Right lobe of liver (tissue), 6 donors: ENCODE results near the gene ZNF597. TPM values are rescaled to one million over a fixed set of nuclear protein-coding genes. Genes with fewer than 3 reads are reported as not detected.

Experiments
- ATAC-seq, 4 donors: fragments of 200-7000 bp; cut with Tn5 transposase; one replicate each; pipeline ENCODE4 v1.9.1; 2020; ENCODE audit warnings: mild to moderate bottlenecking in 4 of 4, moderate library complexity in 4 of 4
- DNase-seq, 3 donors: peaks; one replicate each; pipeline ENCODE4 v3.0.0-alpha.2; 2020
- H3K27ac ChIP-seq, 3 donors: fragments of 200-600 bp; one replicate each; pipeline ENCODE4 v1.8.0; 2022
- H3K27me3 ChIP-seq, 2 donors: fragments of 200-600 bp; one replicate each; pipeline ENCODE4 v1.8.0; 2022
- H3K36me3 ChIP-seq, 4 donors: fragments of 200-600 bp; sonication (generic) in 1 of 4; one replicate each; pipeline versions ENCODE4 v1.5.1 to v1.8.0; 2017 to 2022; ENCODE audit warnings: control low read depth in 1 of 4
- H3K4me1 ChIP-seq, 4 donors: fragments of 200-600 bp; sonication (generic) in 1 of 4; one replicate each; pipeline versions ENCODE4 v1.5.1 to v1.8.0; 2017 to 2022; ENCODE audit warnings: control low read depth in 1 of 4
- H3K4me3 ChIP-seq, 3 donors: fragments of 200-600 bp; one replicate each; pipeline ENCODE4 v1.8.0; 2022
- H3K9me3 ChIP-seq, 4 donors: fragments of 200-600 bp; sonication (generic) in 1 of 4; one replicate each; pipeline versions ENCODE4 v1.5.1 to v1.8.0; 2017 to 2022; ENCODE audit warnings: control low read depth in 1 of 4
- CTCF ChIP-seq, 4 donors: fragments of 200-600 bp in 3 of 4; fragments of 450-650 bp in 1 of 4; IDR thresholded peaks; one replicate each; pipeline versions ENCODE4 v1.5.1 to v1.8.0; 2016 to 2022; ENCODE audit warnings: antibody characterized with exemption in 4 of 4, mild to moderate bottlenecking in 2 of 4
- POLR2A ChIP-seq: fragments of 450-650 bp; IDR thresholded peaks from one replicate; pipeline ENCODE4 v1.6.1; 2017; ENCODE audit warnings: antibody characterized with exemption, mild to moderate bottlenecking
- WGBS: methylation state at CpG from one replicate; pipeline ENCODE4 v1.1.6; 2018; ENCODE audit warnings: low coverage, low lambda C conversion rate; ENCODE audit not compliant: insufficient coverage; ENCODE audit errors: missing lambda C conversion rate; 5-methylcytosine and 5-hydroxymethylcytosine counted together
- intact Hi-C, 2 donors: fragments of 100-400 bp; cut with DNase I; formaldehyde crosslinking; loops; one replicate each; pipeline versions ENCODE4 v1.11.2 to v1.14.1; 2022
- total RNA-seq, 6 experiments: library from RNA; depleted of rRNA in 2 of 6; stranded (reverse); fragments of >200 nt in 2 of 6; fragmentation: NEBNext Ultra II Directional in 3 of 6; extraction: Animal tissue kit (Norgen Biotek cat#: 25700) in 3 of 6; gene quantifications; one replicate each; pipeline versions ENCODE4 v1.1.0 to v1.2.4, GENCODE V29; 2016 to 2023
- donor health status: DM: no; HTN: yes; CAD: no.
- donor health status: DM: no; HTN: no; CAD: no.
- donor health status: DM: no; HTN: no; CAD: no.
- donor health status: DM: no; HTN: yes; CAD: no.
- donor health status: DM: no; HTN: yes; CAD: no.

ZNF597 gene
- total RNA-seq, 6 experiments from 2014 or later, result 0.86 to 1.7 (median 1.1) TPM

DNA sequence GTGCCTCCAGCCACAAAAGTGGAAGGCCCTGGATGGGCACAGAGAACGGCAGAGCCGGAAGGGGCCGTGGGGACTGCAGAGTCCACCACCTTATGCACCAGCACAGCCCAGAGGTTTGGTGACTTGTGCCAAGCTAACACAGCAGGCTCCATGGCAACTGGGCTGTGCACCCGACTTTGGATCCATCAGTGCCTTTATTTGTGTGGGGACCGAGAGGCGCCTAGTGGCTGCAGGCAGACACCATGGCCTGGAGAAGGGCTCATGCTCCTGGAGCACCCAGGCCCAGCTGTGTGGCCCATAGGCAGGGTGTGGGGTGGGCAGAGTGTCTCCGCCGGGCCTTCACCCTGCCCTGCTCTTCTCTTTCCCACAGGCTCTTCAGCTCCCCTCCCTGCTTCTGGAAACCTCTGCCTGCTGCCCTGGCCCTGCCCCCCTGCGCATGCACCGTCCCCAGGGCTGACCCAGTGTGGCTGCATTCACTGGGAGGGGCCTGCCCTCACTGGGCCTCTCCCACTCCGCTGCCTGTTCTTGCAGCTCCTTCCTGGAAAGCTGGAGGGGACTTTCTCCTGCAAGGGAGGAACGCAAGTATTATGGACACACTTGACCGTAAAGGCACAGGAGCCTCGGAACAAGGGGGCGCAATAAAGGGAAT lies 41.9 kb upstream of the ZNF597 start:
- ATAC-seq (no peak), DNase-seq (no peak)
- intact Hi-C loops, result no loop called here
- Histone ChIP-seq H3K4me1 (no peaks in the 10 kb centered on the region), H3K9me3 (no peaks in the 10 kb centered on the region), H3K27me3 (no peaks in the 10 kb centered on the region), H3K4me3 (no peak overlapping the region), H3K36me3 (peaks cover 3 to 60% (median 35%) of the 10 kb centered on the region in 4 donors), H3K27ac (no peak overlapping the region)
- no CpG with 5 or more reads among the region's 15 CpGs for WGBS
- TF ChIP-seq CTCF (IDR thresholded peaks at IDR 0.05) (no peak), POLR2A (no peak)

DNA sequence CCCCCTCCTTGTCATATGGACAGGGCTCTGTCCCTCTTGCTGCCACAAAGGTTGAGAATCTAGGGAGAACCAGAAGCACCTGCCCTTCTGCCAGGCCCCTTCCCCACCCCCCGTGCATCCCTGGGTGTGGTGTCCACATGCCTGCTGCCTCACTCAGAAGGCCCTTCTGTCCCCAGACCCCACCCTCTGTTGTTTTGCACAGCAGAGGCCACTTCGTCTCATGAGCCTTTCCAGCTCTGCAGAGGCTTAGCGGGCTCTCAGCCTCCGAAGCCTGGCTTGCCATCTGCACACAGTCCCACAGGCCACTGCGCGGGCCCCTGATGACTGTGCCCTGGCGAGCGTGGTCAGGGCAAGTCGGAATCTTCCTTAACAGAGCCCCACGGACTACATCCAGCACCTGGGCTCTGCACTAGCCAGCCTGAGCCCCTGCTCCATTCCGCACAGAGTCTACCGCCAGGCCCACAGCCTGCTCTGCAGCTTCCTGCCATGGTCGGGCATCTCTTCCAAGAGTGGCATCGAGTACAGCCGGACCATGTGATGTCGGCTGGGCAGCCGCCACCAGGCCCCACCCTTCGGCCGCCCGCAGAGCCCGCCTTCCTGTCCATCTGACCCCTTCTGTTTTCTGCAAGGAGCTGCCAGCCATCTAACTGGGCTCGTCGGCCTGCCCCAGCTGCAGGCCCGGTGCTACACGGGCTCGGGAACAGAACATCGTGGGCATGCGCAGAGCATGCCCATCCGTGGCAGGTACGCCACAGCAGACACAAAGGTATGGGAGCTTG lies 41.2 kb upstream of the ZNF597 start:
- no peak overlapping the region for H3K27ac ChIP-seq
- WGBS, result 73% methylated on average over 4 of the region's 30 CpGs
- H3K9me3 ChIP-seq, result no peaks in the 10 kb centered on the region
- DNase-seq (no peak), ATAC-seq (no peak)
- intact Hi-C loops, result no loop called here
- TF ChIP-seq POLR2A, result no peak
- TF ChIP-seq CTCF (IDR thresholded peaks at IDR 0.05), result no peak
- peaks cover 3 to 68% (median 38%) of the 10 kb centered on the region in 4 donors for H3K36me3 ChIP-seq
- no peak overlapping the region for H3K4me3 ChIP-seq
- no peaks in the 10 kb centered on the region for H3K27me3 ChIP-seq
- H3K4me1 ChIP-seq, result no peaks in the 10 kb centered on the region

DNA sequence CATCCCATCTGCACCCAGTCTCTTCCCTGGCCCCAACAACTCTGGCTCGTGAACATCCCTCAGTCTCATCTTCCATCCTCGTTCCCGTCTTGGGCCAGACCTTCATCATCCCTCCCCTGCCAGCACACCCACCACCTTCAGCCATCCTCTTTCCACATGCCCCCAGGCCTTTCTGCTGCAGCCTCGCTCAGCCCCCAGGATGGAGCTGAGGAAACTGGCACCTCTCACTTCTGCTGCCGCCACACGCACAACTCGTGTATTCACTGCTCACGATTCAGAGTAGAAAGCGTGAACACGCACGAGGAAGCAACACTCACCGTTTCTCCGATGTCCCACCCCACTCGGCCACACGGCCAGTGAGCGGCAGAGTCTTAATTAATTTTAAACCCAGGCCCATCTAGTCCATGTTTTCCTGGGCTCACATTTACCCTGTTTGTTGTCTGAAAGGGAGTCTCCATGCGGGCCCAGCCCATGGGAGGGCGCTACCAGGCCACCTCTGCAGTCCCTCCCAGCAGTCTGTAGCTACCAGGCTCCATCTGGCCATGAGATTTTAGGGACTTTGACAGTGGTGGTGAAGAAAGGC lies 39.4 kb upstream of the ZNF597 start:
- Histone ChIP-seq H3K4me3 (no peak overlapping the region), H3K27me3 (no peaks in the 10 kb centered on the region), H3K27ac (no peak overlapping the region), H3K4me1 (no peaks in the 10 kb centered on the region), H3K9me3 (no peaks in the 10 kb centered on the region), H3K36me3 (peaks cover 3 to 75% (median 41%) of the 10 kb centered on the region in 4 donors)
- no peak for TF ChIP-seq POLR2A
- TF ChIP-seq CTCF (IDR thresholded peaks at IDR 0.05), result no peak
- no peak for DNase-seq
- ATAC-seq, result no peak
- 93% methylated on average over 13 of the region's 18 CpGs for WGBS
- intact Hi-C loops, result no loop called here

DNA sequence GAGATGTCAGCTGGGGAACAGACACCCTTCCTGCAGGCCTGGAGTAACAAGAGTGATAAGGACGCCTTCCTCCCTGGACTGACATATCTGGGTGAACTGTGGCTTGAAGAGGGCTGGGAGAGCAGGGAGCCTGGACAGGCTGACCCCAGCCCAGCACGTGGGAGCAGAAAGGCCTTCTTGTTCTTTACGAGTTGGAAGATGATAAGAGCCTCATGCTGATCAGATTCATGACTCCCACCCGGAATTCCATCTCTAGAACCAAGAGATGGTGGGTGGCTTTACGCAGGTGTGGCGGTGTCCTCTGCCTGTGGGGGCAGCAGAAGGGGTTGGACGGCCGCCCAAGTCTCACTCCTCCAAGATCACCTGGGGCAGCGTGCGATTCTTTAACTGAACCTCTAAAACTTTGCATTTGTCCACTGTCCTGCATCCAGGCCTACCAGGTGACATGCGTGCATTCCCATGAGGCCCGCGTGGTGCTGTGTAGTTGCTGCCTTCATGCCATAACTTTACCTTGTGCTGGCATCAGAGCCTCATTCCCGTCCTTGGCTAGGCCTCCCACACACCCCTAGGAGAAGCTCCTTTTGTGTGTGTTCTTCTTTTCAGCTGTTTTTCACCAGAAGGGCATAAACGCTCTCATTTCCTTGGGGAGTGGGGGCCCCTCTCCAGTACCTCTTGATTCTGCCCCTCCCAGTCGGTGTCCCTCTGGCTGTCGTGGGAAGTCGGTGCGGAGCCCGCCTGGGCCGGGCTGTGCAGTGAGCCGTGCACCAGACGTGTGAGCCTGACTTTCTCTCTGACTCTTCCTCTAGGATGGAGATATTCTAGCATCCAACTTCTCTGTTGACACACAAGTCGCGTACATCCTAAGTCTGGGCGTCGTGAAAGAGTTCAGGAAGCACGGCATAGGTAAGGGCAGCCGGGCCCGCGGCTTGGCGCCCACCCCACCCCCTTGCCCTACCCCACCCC lies 38.7 kb upstream of the ZNF597 start:
- no peaks in the 10 kb centered on the region for H3K9me3 ChIP-seq
- no peaks in the 10 kb centered on the region for H3K4me1 ChIP-seq
- ATAC-seq (peak in 2 of 4 donors; percentile 19 to 37), DNase-seq (no peak)
- no peak overlapping the region for H3K4me3 ChIP-seq
- H3K27ac ChIP-seq, result no peak overlapping the region
- H3K36me3 ChIP-seq, result peaks cover 3 to 75% (median 41%) of the 10 kb centered on the region in 4 donors
- 93% methylated on average over 14 of the region's 32 CpGs for WGBS
- no peak for TF ChIP-seq CTCF (IDR thresholded peaks at IDR 0.05)
- no peak for TF ChIP-seq POLR2A
- H3K27me3 ChIP-seq, result no peaks in the 10 kb centered on the region
- intact Hi-C loops, result no loop called here
